H1 (cell line): ENCODE results near the gene MYO9B. TPM values are rescaled to one million over a fixed set of nuclear protein-coding genes. Genes with fewer than 3 reads are reported as not detected.
A peak's percentile ranks its signal among the peaks of the same experiment; 100 is the strongest.

Experiments used
- CTCF ChIA-PET: fragments of 300-600 bp; sonication (Branson Sonifier 250); formaldehyde crosslinking; loops from one replicate; lab custom pipeline; 2021; ENCODE audit not compliant: partially characterized antibody; lab: Charles Lee
- POLR2A ChIA-PET: fragments of 300-600 bp; sonication (Branson Sonifier 250); formaldehyde crosslinking; loops from one replicate; lab custom pipeline; 2021; ENCODE audit warnings: inconsistent platforms; ENCODE audit not compliant: partially characterized antibody; lab: Charles Lee
- DNase-seq, 2 experiments: peaks; one replicate each; pipeline versions ENCODE4 v3.0.0 to v3.0.0-alpha.2; 2010 to 2022; ENCODE audit warnings: low spot score in 2 of 2, low read depth in 1 of 2, mixed read lengths in 1 of 2
- FAIRE-seq: peaks from 2 replicates; lab custom pipeline; 2011; peaks lifted over from hg19 to GRCh38; lab: Jason Lieb, UNC
- H2AFZ ChIP-seq: 2 replicates; pipeline ENCODE4 v1.8.1; 2012; ENCODE audit warnings: low read length, inconsistent platforms
- H2AK5ac ChIP-seq: 2 replicates; pipeline ENCODE4 v1.6.1; 2013; ENCODE audit warnings: low read depth, low read length
- H2BK120ac ChIP-seq: replicated peaks from 2 replicates; pipeline ENCODE3; 2013; ENCODE audit warnings: low read depth, low read length, inconsistent platforms
- H2BK12ac ChIP-seq: 2 replicates; pipeline ENCODE4 v1.6.1; 2013; ENCODE audit warnings: low read depth, low read length
- H2BK15ac ChIP-seq: 2 replicates; pipeline ENCODE4 v1.6.1; 2013; ENCODE audit warnings: low read length
- H2BK20ac ChIP-seq: 2 replicates; pipeline ENCODE4 v1.6.1; 2013; ENCODE audit warnings: low read length
- H2BK5ac ChIP-seq: 2 replicates; pipeline ENCODE4 v1.6.1; 2013; ENCODE audit warnings: low read depth, low read length
- H3K14ac ChIP-seq: 2 replicates; pipeline ENCODE4 v1.6.1; 2013; ENCODE audit warnings: inconsistent platforms; ENCODE audit not compliant: insufficient read length
- H3K18ac ChIP-seq: 2 replicates; pipeline ENCODE4 v1.6.1; 2013; ENCODE audit warnings: low read length; ENCODE audit errors: extremely low read depth
- H3K23ac ChIP-seq: 2 replicates; pipeline ENCODE4 v1.6.1; 2013; ENCODE audit warnings: inconsistent platforms; ENCODE audit not compliant: insufficient read length
- H3K23me2 ChIP-seq: 2 replicates; pipeline ENCODE4 v1.6.1; 2013; ENCODE audit warnings: low read depth, low read length
- H3K27ac ChIP-seq: 2 replicates; pipeline ENCODE4 v1.6.1; 2011; ENCODE audit warnings: low read depth, low read length, inconsistent platforms
- H3K27me3 ChIP-seq, 4 experiments: replicated peaks in 1 of 4; 1 replicate in 1 of 4; 2 replicates in 3 of 4; pipeline versions ENCODE4 v1.6.1 to v1.8.1; 2011 to 2013; ENCODE audit warnings: low read length in 3 of 4, mild to moderate bottlenecking in 3 of 4, inconsistent platforms in 2 of 4, mixed read lengths in 2 of 4, moderate library complexity in 1 of 4; ENCODE audit not compliant: control insufficient read depth in 3 of 4, insufficient read depth in 3 of 4; ENCODE audit errors: extremely low read depth in 1 of 4
- H3K36me3 ChIP-seq, 4 experiments: 2 replicates each; pipeline versions ENCODE4 v1.6.1 to v1.8.1; 2011 to 2013; ENCODE audit warnings: mild to moderate bottlenecking in 4 of 4, low read length in 3 of 4, moderate library complexity in 2 of 4, control low read depth in 1 of 4, inconsistent platforms in 1 of 4; ENCODE audit not compliant: insufficient read depth in 4 of 4, control insufficient read depth in 2 of 4
- H3K4ac ChIP-seq: replicated peaks from 2 replicates; pipeline ENCODE3; 2013; ENCODE audit warnings: low read length, low read depth, mixed read lengths, inconsistent platforms; ENCODE audit not compliant: insufficient read length
- H3K4me1 ChIP-seq, 4 experiments: replicated peaks in 1 of 4; 1 replicate in 1 of 4; 2 replicates in 3 of 4; pipeline versions ENCODE4 v1.6.1 to v1.8.1; 2011 to 2013; ENCODE audit warnings: low read length in 3 of 4, inconsistent platforms in 2 of 4, mixed read lengths in 1 of 4; ENCODE audit not compliant: insufficient read depth in 4 of 4, control insufficient read depth in 3 of 4
- H3K4me2 ChIP-seq, 2 experiments: 2 replicates each; pipeline versions ENCODE4 v1.6.1 to v1.8.1; 2011 to 2013; ENCODE audit warnings: low read depth in 2 of 2, low read length in 2 of 2, control low read depth in 1 of 2, inconsistent platforms in 1 of 2, mild to moderate bottlenecking in 1 of 2; ENCODE audit not compliant: insufficient read depth in 1 of 2
- H3K4me3 ChIP-seq, 4 experiments: fragments of 200-600, 300-600 bp in 1 of 4; sonication (generic), shearing (Covaris generic), sonication (Bioruptor Twin) in 1 of 4; 2 replicates each; pipeline versions ENCODE4 v1.5.1 to v1.8.1; 2011 to 2016; ENCODE audit warnings: low read length in 4 of 4, low read depth in 3 of 4, control low read depth in 2 of 4, inconsistent platforms in 2 of 4, mild to moderate bottlenecking in 2 of 4, mixed read lengths in 1 of 4, moderate library complexity in 1 of 4; ENCODE audit not compliant: insufficient read depth in 2 of 4; ENCODE audit errors: extremely low read depth in 1 of 4
- H3K56ac ChIP-seq: replicated peaks from 2 replicates; pipeline ENCODE3; 2013; ENCODE audit warnings: low read depth, mild to moderate bottlenecking, mixed read lengths, low read length, inconsistent platforms; ENCODE audit not compliant: insufficient read length
- H3K79me1 ChIP-seq: 2 replicates; pipeline ENCODE4 v1.6.1; 2013; ENCODE audit warnings: low read depth, low read length, control low read depth
- H3K79me2 ChIP-seq, 2 experiments: 2 replicates each; pipeline versions ENCODE4 v1.6.1 to v1.8.1; 2012 to 2013; ENCODE audit warnings: low read length in 2 of 2, mild to moderate bottlenecking in 2 of 2, inconsistent platforms in 1 of 2; ENCODE audit not compliant: insufficient read depth in 2 of 2, control insufficient read depth in 1 of 2
- H3K9ac ChIP-seq, 4 experiments: replicated peaks in 1 of 4; 1 replicate in 1 of 4; 2 replicates in 3 of 4; pipeline versions ENCODE4 v1.6.1 to v1.8.1; 2011 to 2013; ENCODE audit warnings: low read depth in 3 of 4, low read length in 3 of 4, control low read depth in 2 of 4, mild to moderate bottlenecking in 2 of 4, moderate library complexity in 2 of 4, inconsistent platforms in 1 of 4; ENCODE audit errors: extremely low read depth in 1 of 4
- H3K9me3 ChIP-seq, 2 experiments: 2 replicates each; pipeline versions ENCODE4 v1.6.1 to v1.8.1; 2012 to 2013; ENCODE audit warnings: mild to moderate bottlenecking in 2 of 2, moderate library complexity in 2 of 2, control low read depth in 1 of 2, inconsistent platforms in 1 of 2, low read depth in 1 of 2, low read length in 1 of 2, mixed read lengths in 1 of 2; ENCODE audit not compliant: insufficient read depth in 2 of 2
- H4K20me1 ChIP-seq, 2 experiments: replicated peaks in 1 of 2; 2 replicates each; pipeline versions ENCODE3 to v1.8.1; 2011 to 2013; ENCODE audit warnings: inconsistent platforms in 2 of 2, low read length in 2 of 2, mild to moderate bottlenecking in 1 of 2; ENCODE audit not compliant: insufficient read depth in 2 of 2, control insufficient read depth in 1 of 2
- H4K5ac ChIP-seq: 2 replicates; pipeline ENCODE4 v1.6.1; 2013; ENCODE audit warnings: low read length, low read depth, mixed read lengths, inconsistent platforms; ENCODE audit not compliant: insufficient read length
- H4K8ac ChIP-seq: 2 replicates; pipeline ENCODE4 v1.8.0; 2013; ENCODE audit warnings: mild to moderate bottlenecking, moderate library complexity, low read length, inconsistent platforms; ENCODE audit not compliant: insufficient read depth; ENCODE audit errors: extremely low read depth
- H4K91ac ChIP-seq: replicated peaks from 2 replicates; pipeline ENCODE3; 2013; ENCODE audit warnings: low read length, mixed read lengths, inconsistent platforms; ENCODE audit not compliant: insufficient read length
- PHF8 ChIP-seq: fragments of 200-600 bp; sonication (generic); conservative IDR thresholded peaks from 2 replicates; pipeline ENCODE4 v1.7.1; 2012; ENCODE audit warnings: low read depth, mild to moderate bottlenecking, inconsistent platforms, low read length, moderate library complexity
- POLR2AphosphoS5 ChIP-seq: IDR thresholded peaks from 2 replicates; pipeline ENCODE4 v1.6.1; 2011; ENCODE audit warnings: low read depth, low read length
- SRF ChIP-seq: IDR thresholded peaks from 2 replicates; pipeline ENCODE4 v1.6.1; 2011; ENCODE audit warnings: mild to moderate bottlenecking, low read depth, low read length, moderate library complexity
- TAF1 ChIP-seq: IDR thresholded peaks from 2 replicates; pipeline ENCODE4 v1.6.1; 2011; ENCODE audit warnings: mild to moderate bottlenecking, low read depth, low read length
- WGBS, 2 experiments: shearing (Covaris generic) in 1 of 2; methylation state at CpG; one replicate each; pipeline versions ENCODE4 v1.1.6 to v1.1.7; 2013 to 2015; ENCODE audit warnings: low lambda C conversion rate in 2 of 2, mixed read lengths in 2 of 2, inconsistent platforms in 1 of 2, low coverage in 1 of 2, missing lambda C conversion rate in 1 of 2; ENCODE audit not compliant: insufficient replicate concordance in 2 of 2, insufficient coverage in 1 of 2, insufficient read length in 1 of 2; ENCODE audit errors: extremely low coverage in 1 of 2, missing lambda C conversion rate in 1 of 2; 5-methylcytosine and 5-hydroxymethylcytosine counted together
- polyA plus RNA-seq, 7 experiments: library from polyadenylated mRNA; depleted of rRNA in 3 of 7; stranded (reverse) in 5 of 7; unstranded in 2 of 7; fragments of >200 nt in 5 of 7; fragments of 200-250 nt in 2 of 7; gene quantifications; 1 replicate in 5 of 7; 2 replicates in 1 of 7; 4 replicates in 1 of 7; pipeline versions ENCODE4 v1.2.1 to v1.2.3, GENCODE V29; 2011 to 2013; ENCODE audit warnings: missing spikeins in 2 of 7, mixed read lengths in 2 of 7
- total RNA-seq: library from RNA; stranded (reverse); fragmentation: NEBNext Ultra II Directional; extraction: Animal tissue kit (Norgen Biotek cat#: 25700); gene quantifications from 2 replicates; pipeline ENCODE4 v1.2.1, GENCODE V29; 2021

Gene MYO9B
- total and polyA plus RNA-seq, 2 of the 8 experiments (the other 6 are each of a cell fraction or from before 2014, with no cell fraction given), result 27.6 to 77.1 TPM

GRCh38 chr19:17245535-17245984 is 170.0 kb downstream of the MYO9B start, which contains the start of gene NR2F6:
TSS of gene NR2F6 (minus strand) at chr19:17245919. CDS start at chr19:17245220, 699 bp downstream.
- Histone ChIP-seq H2BK15ac (no peak within 1 kb of the TSS; the same call in 1 of the 2 replicates), H3K18ac (peak within 1 kb of the TSS; percentile 87), H3K27me3 (no peaks in the 10 kb centered on the region), H3K79me1 (peaks cover 12% of the 10 kb centered on the region), H2BK12ac (peak within 1 kb of the TSS; percentile 80; the same call in 1 of the 2 replicates), H4K91ac (peak within 1 kb of the TSS; percentile 75), H3K9ac (peak within 1 kb of the TSS; percentile 0 to 71 (median 66); a peak in 6 of 7 replicates), H2AK5ac (no peak within 1 kb of the TSS), H3K4ac (peak within 1 kb of the TSS; percentile 92), H4K5ac (peak within 1 kb of the TSS; percentile 95), H2BK120ac (peak within 1 kb of the TSS; percentile 72), H3K4me2 (peak within 1 kb of the TSS; percentile 74 to 94), H3K23ac (no peak within 1 kb of the TSS), H3K4me1 (peaks cover 3 to 34% (median 25%) of the 10 kb centered on the region in 4 experiments), H4K8ac (peak within 1 kb of the TSS; percentile 97), H3K56ac (peak within 1 kb of the TSS; percentile 96), H2AFZ (no peak within 1 kb of the TSS), H3K23me2 (peaks cover 2% of the 10 kb centered on the region; the same call in 1 of the 2 replicates), H3K4me3 (peak within 1 kb of the TSS; percentile 68 to 83 (median 78)), H3K14ac (no peak within 1 kb of the TSS), H3K79me2 (peaks cover 26 to 47% of the 10 kb centered on the region in 2 experiments; a peak in 3 of 4 replicates), H2BK5ac (peak within 1 kb of the TSS; percentile 91; the same call in 1 of the 2 replicates), H3K27ac (peak within 1 kb of the TSS; percentile 92; the same call in 1 of the 2 replicates), H3K9me3 (no peaks in the 10 kb centered on the region), H3K36me3 (no peaks in the 10 kb centered on the region; a peak in 2 of 8 replicates), H4K20me1 (peaks cover 12 to 13% of the 10 kb centered on the region in 2 experiments), H2BK20ac (0 out of 2 replicates have a peak within 1 kb of the TSS, but pooled peaks have one; percentile 48)
- POLR2A ChIA-PET, result interaction anchor here (6.4 kb wide), 1 partner anchor 15 kb away, joined by 118 read pairs; the partner anchor contains the start of gene OCEL1
- DNase-seq, result no peak
- TF ChIP-seq PHF8, result 0 out of 2 replicates have a peak, but pooled peaks have one; percentile 3
- TF ChIP-seq SRF, result no peak
- TF ChIP-seq TAF1, result 0 out of 2 replicates have a peak, but pooled peaks have one; percentile 23
- 0 out of 2 replicates have a peak, but pooled peaks have one; percentile 32 for TF ChIP-seq POLR2AphosphoS5
- CTCF ChIA-PET, result interaction anchor here (1.4 kb wide), 1 partner anchor 21 kb away, joined by 3 read pairs; the partner anchor contains the start of gene BABAM1
- 4% methylated on average over 14 of the region's 72 CpGs; no CpG with 5 or more reads in 1 of the 2 experiments for WGBS, 2 experiments
- no peak for FAIRE-seq
